ENCODE data around the gene FKBP14. TPM values are rescaled to one million over a fixed set of nuclear protein-coding genes. Genes with fewer than 3 reads are reported as not detected.

The FKBP14 gene
- polyA plus RNA-seq, 1 donor = 13.7 TPM

DNA sequence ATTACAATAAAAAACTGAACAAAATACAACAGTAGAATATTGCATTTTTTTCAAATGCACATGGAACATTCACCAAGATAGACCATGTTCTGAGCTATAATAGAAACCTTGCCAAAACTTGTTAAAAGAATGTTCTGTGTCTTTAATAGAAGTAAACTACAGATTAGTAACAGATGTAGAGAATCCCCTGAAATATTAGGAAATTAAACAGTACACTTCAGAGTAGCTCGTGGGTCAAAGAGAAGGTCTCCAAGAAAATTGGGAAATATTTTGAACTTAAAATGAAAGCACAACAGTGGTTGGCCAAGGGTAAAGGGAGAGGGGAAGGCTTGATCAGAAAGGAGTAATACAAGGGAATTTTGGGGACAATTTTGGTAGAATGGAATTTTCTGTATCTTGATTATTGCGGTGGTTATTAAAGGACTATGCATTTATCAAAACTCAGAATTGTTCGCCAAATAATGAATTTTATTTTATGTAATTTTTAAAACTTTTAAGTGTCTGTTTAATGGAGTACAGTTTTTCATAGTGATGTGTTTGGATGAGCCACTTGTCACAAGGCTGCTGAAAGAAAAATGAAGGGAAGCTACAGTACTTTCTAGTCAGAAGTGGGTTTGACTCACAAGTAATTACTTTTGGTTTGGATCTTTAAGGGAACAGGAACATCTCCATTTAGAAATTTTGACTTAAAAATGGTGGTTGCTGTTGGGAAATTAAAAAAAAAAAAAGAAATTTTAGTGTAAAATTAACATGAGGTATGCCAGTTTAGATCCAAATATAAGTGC is 11.9 kb upstream of the FKBP14 start:
- no peak overlapping the region for H3K27ac ChIP-seq (ENCODE audit: low read length)
- no peaks in the 10 kb centered on the region for H3K27me3 ChIP-seq (ENCODE audit: control insufficient read depth, insufficient read depth, low read length)
- H3K4me1 ChIP-seq (ENCODE audit: control insufficient read depth, insufficient read depth, low read length) = peaks cover 3% of the 10 kb centered on the region
- no peak overlapping the region for H3K4me3 ChIP-seq (ENCODE audit: low read length)
- H3K9me3 ChIP-seq (ENCODE audit: control insufficient read depth, low read depth, low read length) = no peaks in the 10 kb centered on the region
- H3K36me3 ChIP-seq (ENCODE audit: control insufficient read depth, insufficient read depth, low read length) = no peaks in the 10 kb centered on the region
- whole genome bisulfite sequencing (ENCODE audit: insufficient coverage, low lambda C conversion rate) = 95% methylated on average over 3 of the region's 3 CpGs
- no peak for DNase-seq

GRCh38 chr7:30036220-30036619 is 9.7 kb upstream of the FKBP14 start:
- Histone ChIP-seq H3K9me3 (ENCODE audit: control insufficient read depth, low read depth, low read length) (no peaks in the 10 kb centered on the region), H3K27ac (ENCODE audit: low read length) (no peak overlapping the region), H3K4me1 (ENCODE audit: control insufficient read depth, insufficient read depth, low read length) (peaks cover 3% of the 10 kb centered on the region), H3K36me3 (ENCODE audit: control insufficient read depth, insufficient read depth, low read length) (no peaks in the 10 kb centered on the region), H3K27me3 (ENCODE audit: control insufficient read depth, insufficient read depth, low read length) (no peaks in the 10 kb centered on the region), H3K4me3 (ENCODE audit: low read length) (no peak overlapping the region)
- WGBS (ENCODE audit: insufficient coverage, low lambda C conversion rate) = 83% methylated on average over 1 of the region's 2 CpGs
- no peak for DNase-seq

- H3K36me3 ChIP-seq (ENCODE audit: control insufficient read depth, insufficient read depth, low read length) = no peaks in the 10 kb centered on the region
- WGBS (ENCODE audit: insufficient coverage, low lambda C conversion rate) = 100% methylated on average over 1 of the region's 3 CpGs
- H3K27ac ChIP-seq (ENCODE audit: low read length) = no peak overlapping the region
- no peak for DNase-seq
- no peaks in the 10 kb centered on the region for H3K27me3 ChIP-seq (ENCODE audit: control insufficient read depth, insufficient read depth, low read length)
- no peak overlapping the region for H3K4me3 ChIP-seq (ENCODE audit: low read length)
- peaks cover 3% of the 10 kb centered on the region for H3K4me1 ChIP-seq (ENCODE audit: control insufficient read depth, insufficient read depth, low read length)
- no peaks in the 10 kb centered on the region for H3K9me3 ChIP-seq (ENCODE audit: control insufficient read depth, low read depth, low read length)
Observed at GRCh38 chr7:30034501-30034900, 8.0 kb upstream of the FKBP14 start.

DNA sequence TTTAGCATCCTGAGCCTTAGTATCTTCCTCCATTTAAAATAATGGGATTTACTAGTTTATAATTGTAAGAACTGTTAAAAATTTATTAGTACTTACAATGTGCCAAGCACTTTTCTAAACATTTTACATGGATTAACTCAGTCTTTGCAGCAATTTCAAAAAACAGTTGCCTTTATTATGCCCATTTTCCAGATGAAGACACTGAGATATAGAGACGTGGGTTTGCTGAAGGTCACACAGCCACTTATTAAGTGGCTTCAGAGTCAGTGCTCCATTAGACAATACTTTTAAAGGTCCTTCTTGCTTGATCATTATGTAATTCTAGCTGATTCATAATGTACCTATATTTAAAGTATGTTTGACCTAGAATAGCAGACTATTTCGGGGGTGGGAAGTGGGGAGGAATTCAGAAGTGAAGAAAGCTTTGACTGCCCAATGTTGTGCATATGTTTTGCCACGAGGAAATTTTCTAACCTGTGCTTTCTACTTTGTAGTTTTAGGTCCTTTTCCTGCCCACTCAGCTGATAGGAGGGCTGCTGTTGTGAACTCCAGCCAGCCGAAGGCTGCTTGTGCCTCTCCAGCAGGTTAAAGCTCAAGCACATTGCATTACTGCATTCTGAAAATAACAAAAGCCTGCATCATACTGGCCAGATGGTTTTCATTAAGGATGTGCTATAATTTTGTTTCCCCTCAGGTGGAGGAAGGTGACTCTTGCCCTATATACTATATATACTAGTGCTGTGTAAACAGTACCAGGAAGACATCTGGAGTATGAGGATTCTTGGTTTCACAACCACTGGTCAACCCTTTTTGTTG is 6.0 kb upstream of the FKBP14 start:
- no peaks in the 10 kb centered on the region for H3K36me3 ChIP-seq (ENCODE audit: control insufficient read depth, insufficient read depth, low read length)
- DNase-seq = peak in 1 of 2 donors; percentile 24
- 38% methylated on average over 2 of the region's 4 CpGs for WGBS (ENCODE audit: insufficient coverage, low lambda C conversion rate)
- no peak overlapping the region for H3K4me3 ChIP-seq (ENCODE audit: low read length)
- no peaks in the 10 kb centered on the region for H3K9me3 ChIP-seq (ENCODE audit: control insufficient read depth, low read depth, low read length)
- H3K27ac ChIP-seq (ENCODE audit: low read length) = no peak overlapping the region
- H3K27me3 ChIP-seq (ENCODE audit: control insufficient read depth, insufficient read depth, low read length) = no peaks in the 10 kb centered on the region
- H3K4me1 ChIP-seq (ENCODE audit: control insufficient read depth, insufficient read depth, low read length) = peaks cover 3% of the 10 kb centered on the region

DNA sequence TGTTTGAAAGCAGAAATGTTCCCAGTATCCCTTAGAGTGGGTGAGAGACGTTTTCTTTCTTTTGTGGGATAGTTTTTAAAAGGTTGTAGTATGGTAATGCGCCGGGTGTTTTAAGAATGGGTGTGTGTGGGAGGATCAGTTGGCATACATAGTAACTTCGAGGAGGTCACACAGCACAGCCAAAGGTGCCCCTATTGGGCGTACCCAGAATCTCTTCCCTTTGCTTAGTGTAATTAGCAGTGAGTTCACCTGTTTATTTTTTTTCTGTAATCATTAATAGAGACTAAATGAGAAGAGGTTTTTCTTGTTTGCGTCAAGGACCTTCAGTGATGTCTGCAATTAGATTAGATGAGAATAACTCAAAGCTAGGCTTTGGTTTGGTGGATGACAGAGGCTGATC is 3.2 kb upstream of the FKBP14 start:
- Histone ChIP-seq H3K27me3 (ENCODE audit: control insufficient read depth, insufficient read depth, low read length) (no peaks in the 10 kb centered on the region), H3K9me3 (ENCODE audit: control insufficient read depth, low read depth, low read length) (no peaks in the 10 kb centered on the region), H3K36me3 (ENCODE audit: control insufficient read depth, insufficient read depth, low read length) (no peaks in the 10 kb centered on the region), H3K27ac (ENCODE audit: low read length) (no peak overlapping the region), H3K4me1 (ENCODE audit: control insufficient read depth, insufficient read depth, low read length) (peaks cover 6% of the 10 kb centered on the region), H3K4me3 (ENCODE audit: low read length) (peak overlapping the region; percentile 65)
- 0% methylated on average over 2 of the region's 6 CpGs for WGBS (ENCODE audit: insufficient coverage, low lambda C conversion rate)
- DNase-seq = peak in 1 of 2 donors; percentile 31

GRCh38 chr7:30028749-30029635 is 2.5 kb upstream of the FKBP14 start:
- Histone ChIP-seq H3K4me3 (ENCODE audit: low read length) (peak overlapping the region; percentile 65), H3K4me1 (ENCODE audit: control insufficient read depth, insufficient read depth, low read length) (peaks cover 6% of the 10 kb centered on the region), H3K36me3 (ENCODE audit: control insufficient read depth, insufficient read depth, low read length) (no peaks in the 10 kb centered on the region), H3K27me3 (ENCODE audit: control insufficient read depth, insufficient read depth, low read length) (no peaks in the 10 kb centered on the region), H3K27ac (ENCODE audit: low read length) (peak overlapping the region; percentile 52), H3K9me3 (ENCODE audit: control insufficient read depth, low read depth, low read length) (no peaks in the 10 kb centered on the region)
- 0% methylated on average over 2 of the region's 42 CpGs for whole genome bisulfite sequencing (ENCODE audit: insufficient coverage, low lambda C conversion rate)
- DNase-seq = peak; percentile 56 to 84

DNA sequence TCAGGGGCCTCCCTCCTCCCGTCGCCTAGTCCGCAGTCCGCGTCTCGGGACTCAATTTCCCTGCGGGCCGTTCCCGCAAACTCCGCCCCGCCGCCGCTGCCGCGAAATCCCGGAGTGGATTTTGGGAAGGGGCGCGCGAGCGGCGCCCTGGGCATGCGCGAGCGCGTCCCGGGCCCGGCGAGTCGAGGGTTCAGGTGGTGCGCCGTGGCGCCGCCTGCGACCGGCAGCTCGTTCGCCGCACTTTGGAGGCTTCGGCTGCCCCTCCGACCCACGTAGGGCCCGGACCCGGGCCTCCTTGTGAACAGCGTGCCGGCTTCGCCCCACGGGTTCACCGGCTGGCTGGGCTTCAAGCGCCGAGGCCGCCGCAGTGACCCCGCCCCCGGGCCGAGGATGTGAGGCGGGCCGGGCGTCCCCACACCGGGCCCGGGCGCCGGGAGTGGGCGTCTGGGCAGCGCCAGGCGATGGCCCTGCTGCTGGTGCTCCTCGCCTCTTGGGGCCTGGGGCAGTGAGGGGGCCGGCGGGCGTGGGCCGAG is 1.8 kb upstream of the FKBP14 start, which contains the start of gene PLEKHA8:
Gene PLEKHA8, plus strand, starts transcription at position 197 of the 533 bp plus-strand sequence. CDS start 351 bp downstream, outside the sequence.
- no CpG with 5 or more reads among the region's 70 CpGs for WGBS (ENCODE audit: insufficient coverage, low lambda C conversion rate)
- no peaks in the 10 kb centered on the region for H3K36me3 ChIP-seq (ENCODE audit: control insufficient read depth, insufficient read depth, low read length)
- peaks cover 6% of the 10 kb centered on the region for H3K4me1 ChIP-seq (ENCODE audit: control insufficient read depth, insufficient read depth, low read length)
- peak within 1 kb of the TSS; percentile 74 for H3K27ac ChIP-seq (ENCODE audit: low read length)
- peak within 1 kb of the TSS; percentile 65 for H3K4me3 ChIP-seq (ENCODE audit: low read length)
- no peaks in the 10 kb centered on the region for H3K27me3 ChIP-seq (ENCODE audit: control insufficient read depth, insufficient read depth, low read length)
- peak; percentile 83 to 94 for DNase-seq
- no peaks in the 10 kb centered on the region for H3K9me3 ChIP-seq (ENCODE audit: control insufficient read depth, low read depth, low read length)

DNA sequence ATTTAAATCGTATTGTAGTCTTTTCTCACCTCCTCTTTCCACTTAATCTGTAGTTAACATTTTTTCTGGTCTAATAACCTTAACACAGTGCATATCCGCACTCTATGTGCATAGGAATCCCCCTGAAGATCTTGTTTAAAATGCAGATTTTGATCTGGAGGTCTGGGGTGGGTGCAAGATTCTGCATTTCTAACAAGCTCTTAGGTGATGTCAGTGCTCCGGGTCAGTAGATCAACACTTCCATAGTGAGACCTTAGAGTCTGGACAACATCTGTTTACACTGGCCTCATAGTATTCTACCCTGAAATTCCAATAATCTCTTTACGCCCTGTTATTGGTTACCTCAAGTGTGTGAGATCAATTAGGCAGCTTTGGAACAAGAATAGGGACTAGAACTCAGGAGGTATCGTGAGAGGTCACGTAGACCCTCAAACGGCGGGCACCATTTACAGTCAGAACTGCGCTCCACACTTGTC is 1.3 kb upstream of the FKBP14 start:
- no peaks in the 10 kb centered on the region for H3K36me3 ChIP-seq (ENCODE audit: control insufficient read depth, insufficient read depth, low read length)
- H3K4me1 ChIP-seq (ENCODE audit: control insufficient read depth, insufficient read depth, low read length) = peaks cover 6% of the 10 kb centered on the region
- no peaks in the 10 kb centered on the region for H3K27me3 ChIP-seq (ENCODE audit: control insufficient read depth, insufficient read depth, low read length)
- 0% methylated on average over 4 of the region's 9 CpGs for WGBS (ENCODE audit: insufficient coverage, low lambda C conversion rate)
- H3K27ac ChIP-seq (ENCODE audit: low read length) = peak overlapping the region; percentile 74
- peak overlapping the region; percentile 65 for H3K4me3 ChIP-seq (ENCODE audit: low read length)
- H3K9me3 ChIP-seq (ENCODE audit: control insufficient read depth, low read depth, low read length) = no peaks in the 10 kb centered on the region
- no peak for DNase-seq

GRCh38 chr7:30027065-30027456 is 559 bp upstream of the FKBP14 start:
- Histone ChIP-seq H3K4me1 (ENCODE audit: control insufficient read depth, insufficient read depth, low read length) (peaks cover 3% of the 10 kb centered on the region), H3K27ac (ENCODE audit: low read length) (peak overlapping the region; percentile 74), H3K36me3 (ENCODE audit: control insufficient read depth, insufficient read depth, low read length) (no peaks in the 10 kb centered on the region), H3K27me3 (ENCODE audit: control insufficient read depth, insufficient read depth, low read length) (no peaks in the 10 kb centered on the region), H3K9me3 (ENCODE audit: control insufficient read depth, low read depth, low read length) (no peaks in the 10 kb centered on the region), H3K4me3 (ENCODE audit: low read length) (peak overlapping the region; percentile 65)
- peak in 1 of 2 donors; percentile 67 for DNase-seq
- WGBS (ENCODE audit: insufficient coverage, low lambda C conversion rate) = 5% methylated on average over 3 of the region's 10 CpGs

All from large intestine (tissue), 3 donors.